ENCODE measurements around the gene RNF17. TPM values are rescaled to one million over a fixed set of nuclear protein-coding genes. Genes with fewer than 3 reads are reported as not detected.

The RNF17 gene
- total and polyA plus RNA-seq, 2 donors (not counting 3 experiments of a cell fraction or from before 2014, with no cell fraction given), result 0.30 TPM; not detected in 1

DNA sequence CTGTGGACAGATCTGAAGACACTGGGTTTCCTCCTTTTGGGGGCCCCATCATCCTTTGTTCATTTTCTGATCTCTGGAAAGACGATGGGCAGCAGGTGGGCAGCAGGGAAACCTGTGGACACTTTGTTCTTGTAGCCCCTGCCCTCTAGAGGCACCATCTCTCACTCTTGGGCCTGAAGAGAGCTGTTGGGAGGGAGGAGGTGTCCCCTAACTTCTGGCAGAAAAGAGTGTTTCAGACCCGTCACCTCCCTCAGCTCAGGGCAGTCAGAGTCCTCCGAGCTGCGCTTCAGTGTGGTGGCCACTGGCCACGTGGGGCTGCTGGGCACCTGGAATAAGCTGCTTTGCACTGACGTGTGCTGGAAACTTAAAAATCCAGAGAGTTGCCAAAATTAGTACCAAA is 26.9 kb upstream of the RNF17 start:
- H3K27ac ChIP-seq (ENCODE audit: insufficient read depth, low read depth, low read length), result no peak overlapping the region
- intact Hi-C loops (cut with micrococcal nuclease), result no loop called here
- H3K9me3 ChIP-seq (replicated peaks; ENCODE audit: control insufficient read depth, insufficient read depth, low read length), result no peaks in the 10 kb centered on the region
- POLR2A ChIA-PET, result no interaction called here
- H4K20me1 ChIP-seq (replicated peaks; ENCODE audit: control insufficient read depth, extremely low read depth, insufficient read depth, low read length), result no peaks in the 10 kb centered on the region
- H3K4me3 ChIP-seq (replicated peaks in 1 of 3; ENCODE audit: insufficient read depth in 1 of 3, low read depth in 1 of 3, low read length in 3 of 3), result no peak overlapping the region
- TF ChIP-seq POLR2AphosphoS5 (IDR thresholded peaks at IDR 0.05; ENCODE audit: insufficient read depth, low read depth, low read length) (no peak), GATA2 (IDR thresholded peaks at IDR 0.05; ENCODE audit: insufficient read depth, insufficient read length, low read depth, low read length) (no peak), JUN (IDR thresholded peaks at IDR 0.05; ENCODE audit: borderline replicate concordance, insufficient read depth, insufficient read length, low read depth) (no peak), FOS (IDR thresholded peaks at IDR 0.05; ENCODE audit: borderline replicate concordance, insufficient read depth, low read length) (no peak), MYC (IDR thresholded peaks at IDR 0.05; ENCODE audit: low read depth, low read length) (no peak), EZH2 (IDR thresholded peaks at IDR 0.05; ENCODE audit: borderline replicate concordance, low read depth, low read length, severe bottlenecking) (no peak), POLR2A (IDR thresholded peaks at IDR 0.05; ENCODE audit: low read depth, low read length) (no peak)
- TF ChIP-seq, protein P1, sequence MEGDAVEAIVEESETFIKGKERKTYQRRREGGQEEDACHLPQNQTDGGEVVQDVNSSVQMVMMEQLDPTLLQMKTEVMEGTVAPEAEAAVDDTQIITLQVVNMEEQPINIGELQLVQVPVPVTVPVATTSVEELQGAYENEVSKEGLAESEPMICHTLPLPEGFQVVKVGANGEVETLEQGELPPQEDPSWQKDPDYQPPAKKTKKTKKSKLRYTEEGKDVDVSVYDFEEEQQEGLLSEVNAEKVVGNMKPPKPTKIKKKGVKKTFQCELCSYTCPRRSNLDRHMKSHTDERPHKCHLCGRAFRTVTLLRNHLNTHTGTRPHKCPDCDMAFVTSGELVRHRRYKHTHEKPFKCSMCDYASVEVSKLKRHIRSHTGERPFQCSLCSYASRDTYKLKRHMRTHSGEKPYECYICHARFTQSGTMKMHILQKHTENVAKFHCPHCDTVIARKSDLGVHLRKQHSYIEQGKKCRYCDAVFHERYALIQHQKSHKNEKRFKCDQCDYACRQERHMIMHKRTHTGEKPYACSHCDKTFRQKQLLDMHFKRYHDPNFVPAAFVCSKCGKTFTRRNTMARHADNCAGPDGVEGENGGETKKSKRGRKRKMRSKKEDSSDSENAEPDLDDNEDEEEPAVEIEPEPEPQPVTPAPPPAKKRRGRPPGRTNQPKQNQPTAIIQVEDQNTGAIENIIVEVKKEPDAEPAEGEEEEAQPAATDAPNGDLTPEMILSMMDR (IDR thresholded peaks at IDR 0.05; ENCODE audit: extremely low read depth in 1 of 2, insufficient read depth in 1 of 2, low read depth in 1 of 2, low read length in 2 of 2), result no peak
- TF ChIP-seq, protein P2, sequence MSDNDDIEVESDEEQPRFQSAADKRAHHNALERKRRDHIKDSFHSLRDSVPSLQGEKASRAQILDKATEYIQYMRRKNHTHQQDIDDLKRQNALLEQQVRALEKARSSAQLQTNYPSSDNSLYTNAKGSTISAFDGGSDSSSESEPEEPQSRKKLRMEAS (IDR thresholded peaks at IDR 0.05; ENCODE audit: insufficient read depth, insufficient read length), result no peak
- H3K27me3 ChIP-seq (ENCODE audit: control insufficient read depth in 2 of 2, insufficient read depth in 2 of 2, low read length in 2 of 2), result no peaks in the 10 kb centered on the region
- H3K4me2 ChIP-seq (ENCODE audit: insufficient read depth, low read length), result no peak overlapping the region
- H3K4me1 ChIP-seq (ENCODE audit: control insufficient read depth, extremely low read depth, insufficient read depth, low read length), result no peaks in the 10 kb centered on the region
- H3K79me2 ChIP-seq (ENCODE audit: control insufficient read depth, insufficient read depth, low read length), result no peaks in the 10 kb centered on the region
- BruUV-seq (replicated peaks), result no TSS peak
- CTCF ChIA-PET, result interaction anchor here (1.7 kb wide), 1 partner anchor 10 kb away, joined by 5 read pairs; no protein-coding TSS in a partner anchor
- FAIRE-seq (no peak), DNase-seq (ENCODE audit: low read depth, low spot score) (no peak)
- H3K36me3 ChIP-seq (ENCODE audit: control insufficient read depth in 2 of 2, extremely low read depth in 1 of 2, insufficient read depth in 2 of 2, low read length in 2 of 2), result no peaks in the 10 kb centered on the region
- no peak overlapping the region for H2AFZ ChIP-seq (ENCODE audit: low read depth, low read length)
- dilution Hi-C loops (cut with MboI; ENCODE audit: extremely low pct_ligation_motif_present, low sequenced_read_pairs), result no loop called here
- no peak overlapping the region for H3K9ac ChIP-seq (replicated peaks; ENCODE audit: extremely low read depth, insufficient read depth, low read length)
- no peaks in the 10 kb centered on the region for H3K9me1 ChIP-seq (replicated peaks; ENCODE audit: control insufficient read depth, extremely low read depth, insufficient read depth, low read length)

Data from endothelial cell of umbilical vein (primary cell).